CD4-positive, alpha-beta T cell treated with Interleukin-12 subunit alpha and Interleukin-12 subunit beta, for 1 hour (primary cell): ENCODE measurements around the gene GAP43.

Experiments
- DNase-seq: peaks from one replicate; pipeline ENCODE4 v3.0.0-alpha.2; 2020

The GAP43 gene, protein sequence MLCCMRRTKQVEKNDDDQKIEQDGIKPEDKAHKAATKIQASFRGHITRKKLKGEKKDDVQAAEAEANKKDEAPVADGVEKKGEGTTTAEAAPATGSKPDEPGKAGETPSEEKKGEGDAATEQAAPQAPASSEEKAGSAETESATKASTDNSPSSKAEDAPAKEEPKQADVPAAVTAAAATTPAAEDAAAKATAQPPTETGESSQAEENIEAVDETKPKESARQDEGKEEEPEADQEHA

DNA sequence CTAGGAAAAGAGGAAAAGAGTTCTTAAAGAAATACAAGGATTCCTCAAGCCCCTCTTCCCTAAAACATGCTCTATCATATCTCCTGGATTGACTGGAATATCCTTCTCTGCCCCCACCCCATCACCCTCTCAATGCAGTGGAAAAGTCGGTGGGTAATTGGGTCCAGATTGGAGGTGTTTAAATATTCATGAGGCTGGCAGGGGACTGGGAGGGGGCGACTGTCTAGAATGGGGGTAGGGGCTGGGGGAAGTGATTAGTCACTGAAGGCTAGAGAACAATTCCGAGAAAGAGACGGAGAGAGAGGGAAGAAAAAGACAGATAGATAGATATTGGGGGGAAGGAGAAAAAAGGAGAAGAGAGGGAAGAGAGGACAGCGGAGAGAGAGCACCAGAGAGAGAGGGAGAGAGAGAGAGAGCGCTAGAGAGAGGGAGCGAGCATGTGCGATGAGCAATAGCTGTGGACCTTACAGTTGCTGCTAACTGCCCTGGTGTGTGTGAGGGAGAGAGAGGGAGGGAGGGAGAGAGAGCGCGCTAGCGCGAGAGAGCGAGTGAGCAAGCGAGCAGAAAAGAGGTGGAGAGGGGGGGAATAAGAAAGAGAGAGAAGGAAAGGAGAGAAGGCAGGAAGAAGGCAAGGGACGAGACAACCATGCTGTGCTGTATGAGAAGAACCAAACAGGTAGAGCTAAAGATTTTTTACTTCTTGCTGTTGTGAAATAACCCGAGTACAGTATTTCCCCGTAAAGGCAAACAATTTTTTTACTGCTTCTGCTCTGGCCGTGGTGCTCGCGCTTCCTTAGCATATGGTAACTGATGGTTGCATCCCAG is at the start of gene GAP43:
TSS of gene GAP43 (plus strand) at position 467 of the 825 bp plus-strand sequence. CDS start at position 647, 180 bp downstream.
- no peak for DNase-seq

DNA sequence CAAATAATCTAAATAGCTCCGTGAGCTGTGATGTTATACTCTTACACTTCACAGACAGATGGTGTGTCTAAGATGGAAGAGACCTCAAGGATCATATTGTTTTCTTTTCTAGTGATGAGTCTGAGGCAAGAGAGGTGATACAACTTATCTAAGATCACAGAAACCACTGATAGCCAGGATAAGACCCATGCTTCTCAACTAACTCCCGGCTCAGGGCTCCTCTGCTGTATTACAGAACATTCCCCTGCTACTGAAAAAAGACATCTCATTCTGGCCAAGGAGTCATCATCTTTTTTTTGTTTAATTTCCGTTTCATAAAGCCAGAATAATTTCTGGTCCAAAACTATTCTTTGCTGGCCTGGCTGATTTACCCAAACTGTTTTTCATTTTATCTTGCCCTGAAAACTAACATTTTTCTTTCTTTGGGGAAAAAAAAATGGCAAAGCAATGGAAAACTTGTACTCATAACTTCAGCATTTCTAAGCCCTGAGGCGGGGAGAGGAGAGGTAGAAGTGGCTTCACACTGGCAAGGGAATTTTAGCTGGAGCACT is 46.9 kb upstream of the GAP43 start:
- no peak for DNase-seq

DNA sequence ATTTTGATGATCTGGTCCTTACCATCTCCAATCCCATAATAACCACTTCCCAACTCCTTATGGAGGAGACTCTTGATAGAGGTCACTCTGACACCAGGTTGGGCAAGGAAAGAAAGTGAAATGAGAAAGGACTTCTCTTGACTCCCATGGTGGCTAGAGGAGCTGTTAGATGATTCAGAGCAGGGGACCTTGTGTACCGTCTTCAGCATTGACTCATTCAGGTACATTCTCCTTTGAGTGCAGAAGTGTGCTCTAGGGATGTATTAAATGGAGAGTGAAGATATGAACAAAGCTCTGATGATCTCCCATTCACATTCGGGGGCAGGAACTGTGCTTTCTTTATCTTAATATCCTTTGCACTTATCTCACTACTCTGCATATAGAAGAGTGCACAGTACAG is 46.3 kb upstream of the GAP43 start:
- DNase-seq, result no peak

DNA sequence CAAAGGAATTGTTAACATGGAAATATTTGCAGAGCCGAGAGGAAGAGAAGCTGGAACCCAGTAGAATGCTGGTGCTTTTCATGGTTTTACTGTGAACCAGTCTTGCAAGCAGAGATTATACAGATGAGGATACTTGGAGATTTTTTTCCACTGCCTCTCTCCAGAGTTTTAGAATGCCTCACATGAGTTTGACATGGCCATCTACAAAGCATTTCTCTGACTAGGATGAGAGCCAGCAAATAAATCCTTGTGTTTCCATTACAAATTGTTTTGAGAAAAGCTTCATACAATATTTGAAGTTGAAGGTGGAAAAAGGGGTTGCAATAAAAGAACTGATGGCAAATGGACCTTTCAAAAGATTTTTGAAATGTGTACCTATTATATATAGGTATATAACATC is 45.0 kb upstream of the GAP43 start:
- no peak for DNase-seq

DNA sequence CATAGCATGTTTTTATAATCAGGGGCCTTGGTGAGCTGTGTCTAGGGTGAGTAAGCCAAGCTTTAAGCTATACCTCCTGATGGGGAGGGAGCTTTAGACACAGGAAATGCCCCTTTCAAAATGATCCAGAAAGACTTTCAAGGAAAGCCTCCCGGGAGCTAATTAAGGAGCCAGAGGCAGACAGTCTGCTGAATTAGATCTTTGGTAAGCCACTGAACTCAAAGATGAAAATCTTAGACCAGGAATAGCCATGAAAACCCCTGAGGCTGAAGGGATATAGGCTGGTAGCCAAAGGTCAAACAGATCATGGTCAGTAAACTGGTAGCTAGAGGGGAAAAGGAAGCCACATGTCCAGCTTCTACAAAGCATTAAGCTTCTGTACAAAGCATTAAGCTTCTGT is 42.7 kb upstream of the GAP43 start:
- DNase-seq, result no peak

DNA sequence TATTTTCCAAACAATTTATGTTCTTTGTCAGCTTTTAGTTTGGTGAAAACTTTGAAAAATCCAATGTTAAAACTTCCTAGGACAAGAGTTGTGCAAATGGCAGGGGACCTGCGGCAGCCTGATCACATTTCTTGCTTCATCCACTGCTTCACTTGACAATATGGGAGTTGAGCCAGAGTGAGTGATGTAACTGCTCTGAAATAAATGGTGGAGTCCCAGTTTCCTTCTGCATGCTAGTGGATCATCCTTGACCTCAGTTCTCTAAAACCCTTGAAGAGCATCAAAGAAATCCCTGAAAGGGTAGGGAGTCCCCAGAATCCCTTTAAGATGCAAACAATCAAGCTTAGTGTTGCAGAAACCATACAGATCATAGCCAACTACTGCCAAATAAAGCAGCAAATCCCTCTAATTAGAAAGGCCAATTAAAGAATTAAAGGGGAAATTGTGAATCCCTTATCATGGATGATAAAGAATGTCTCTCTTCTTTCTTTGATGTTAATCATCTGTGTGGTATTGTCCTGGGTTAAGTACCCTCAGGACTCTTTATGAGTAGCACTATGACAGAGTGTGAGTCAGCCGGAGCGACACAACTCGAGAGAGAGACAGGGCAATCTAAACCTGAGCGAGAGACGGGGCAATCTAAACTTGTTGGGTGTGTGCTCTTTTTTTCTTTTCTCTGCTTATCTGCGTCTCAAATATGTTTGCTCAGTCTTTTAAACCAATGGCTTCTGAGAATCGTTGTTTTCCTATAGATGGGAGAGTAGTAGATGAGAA is 41.8 kb upstream of the GAP43 start:
- no peak for DNase-seq

DNA sequence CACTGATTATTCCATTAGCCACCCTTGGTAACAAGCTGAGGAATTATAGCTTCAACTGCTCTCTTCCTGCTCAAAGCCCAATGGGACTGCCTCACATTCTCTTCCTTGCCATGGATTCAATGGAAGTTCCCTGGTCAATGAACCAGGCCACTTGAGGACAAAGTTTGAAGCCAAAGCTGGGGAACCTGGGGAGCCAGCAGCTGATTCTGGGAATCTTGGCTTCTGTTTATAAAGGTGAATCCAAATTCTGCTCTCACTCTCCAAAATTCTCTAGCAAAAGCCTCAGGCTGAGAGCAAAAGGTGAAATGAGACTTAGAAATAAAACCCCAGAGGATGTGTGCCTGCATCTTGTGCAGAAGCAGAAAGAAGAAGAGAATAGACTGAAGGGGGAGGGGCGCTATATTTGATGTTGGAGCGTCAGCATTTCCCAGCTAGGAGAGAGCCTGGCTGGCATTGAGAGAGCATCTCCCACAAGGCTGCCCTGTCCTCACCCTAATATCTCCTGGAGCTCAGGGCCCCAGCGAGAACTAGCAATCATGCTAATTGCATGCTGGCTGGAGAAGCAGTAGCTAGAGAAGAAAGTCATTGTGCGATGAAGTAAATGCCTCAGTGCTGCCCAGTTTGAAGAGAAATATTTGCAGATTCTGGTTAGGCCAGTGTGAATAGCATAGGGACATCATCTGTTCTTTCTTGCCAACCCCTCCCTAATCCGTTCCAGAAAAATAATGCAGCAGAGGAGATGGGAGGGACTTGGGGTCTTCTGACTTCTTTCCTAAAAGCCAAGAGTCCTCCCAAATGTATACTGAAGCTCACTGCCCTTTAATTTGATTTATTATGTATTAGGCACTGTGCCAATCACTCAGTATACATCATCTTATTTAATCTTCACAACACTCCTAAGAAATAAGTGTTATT is 34.9 kb upstream of the GAP43 start:
- DNase-seq, result no peak

DNA sequence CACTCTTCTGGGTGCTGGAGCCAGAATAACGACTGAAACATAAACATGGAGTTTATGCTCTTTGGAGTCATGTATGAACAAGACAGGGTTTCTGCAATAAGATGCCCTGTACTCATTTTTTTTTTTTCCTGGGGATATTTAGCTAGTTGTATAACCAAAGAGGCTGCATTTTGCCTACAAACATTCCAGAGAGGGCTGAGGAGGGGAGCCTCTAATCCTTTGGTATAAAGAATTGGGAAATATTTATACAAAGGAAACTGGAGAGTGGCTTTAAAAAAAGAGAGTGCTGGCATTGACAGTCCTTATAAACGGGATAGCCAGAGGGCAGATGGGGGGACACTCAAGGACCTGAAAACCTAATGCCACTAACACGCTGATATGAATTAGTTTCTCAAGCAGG is 32.4 kb upstream of the GAP43 start:
- DNase-seq, result no peak

DNA sequence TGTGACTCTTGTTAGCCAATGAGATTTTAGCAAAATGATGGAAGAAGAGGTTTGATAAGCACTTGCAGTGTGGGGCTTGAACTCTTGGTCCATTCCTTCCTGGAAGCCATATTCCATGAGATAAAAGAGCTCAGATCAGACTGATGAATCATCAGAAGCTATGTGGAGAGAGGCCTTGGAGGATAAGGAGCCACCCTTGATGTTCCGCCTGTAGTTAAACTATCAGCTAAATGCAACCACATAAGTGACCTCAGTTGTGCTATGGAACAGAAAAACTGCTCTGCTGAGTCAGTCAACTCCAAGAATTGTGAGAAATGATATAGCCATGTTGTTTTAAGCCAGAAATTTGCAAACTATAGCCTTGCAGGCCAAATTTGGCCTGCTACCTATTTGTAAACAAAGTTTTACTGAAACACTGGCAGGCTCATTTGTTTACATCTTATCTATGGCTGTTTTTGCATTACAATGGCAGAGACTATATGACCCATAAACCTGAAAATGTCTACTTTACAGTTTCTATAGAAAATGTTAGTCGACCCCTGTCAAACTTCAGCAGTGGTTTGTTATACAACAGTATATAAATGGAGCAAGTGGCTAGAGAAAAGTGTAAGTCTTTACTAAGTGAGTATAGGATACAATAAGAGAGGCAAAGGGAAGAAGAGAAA is 27.6 kb upstream of the GAP43 start:
- DNase-seq, result no peak

DNA sequence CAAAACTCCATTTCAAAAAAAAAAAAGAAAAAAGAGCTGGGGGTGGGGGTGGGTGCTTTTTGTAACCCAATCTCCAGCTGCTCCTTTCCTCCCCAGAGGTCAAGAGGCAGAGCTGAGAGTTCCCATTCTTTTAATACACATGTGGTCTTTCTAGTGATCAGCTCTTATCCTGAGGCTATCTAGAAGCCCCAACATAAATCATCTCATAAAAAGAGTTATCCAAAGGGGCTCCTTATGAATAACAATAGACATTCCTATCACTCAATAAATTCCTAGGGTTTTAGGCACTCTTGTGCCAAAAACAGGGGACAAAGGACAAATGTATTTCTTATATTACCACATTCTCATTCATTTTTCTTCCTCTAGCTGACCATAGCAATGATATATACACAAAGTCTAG is 25.1 kb upstream of the GAP43 start:
- no peak for DNase-seq

DNA sequence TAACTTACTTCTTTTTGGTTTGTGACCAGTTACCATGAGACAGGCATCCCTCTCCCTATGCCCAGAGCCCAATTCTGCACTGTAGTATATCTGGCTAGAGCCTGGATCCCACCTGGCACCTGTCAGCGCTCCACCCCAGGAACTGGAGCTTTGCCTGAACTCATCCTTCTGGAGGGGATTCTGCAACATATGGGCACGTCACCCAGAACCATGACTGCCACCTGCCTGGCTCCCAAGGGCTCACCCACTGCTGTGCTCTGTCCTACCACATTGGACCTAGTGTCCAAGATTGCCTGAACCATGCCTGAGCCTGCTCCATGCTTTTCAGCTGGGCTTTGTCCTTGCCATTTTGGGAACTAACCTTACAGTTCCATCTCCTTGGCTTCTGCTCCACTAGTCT is 21.1 kb upstream of the GAP43 start:
- no peak for DNase-seq

DNA sequence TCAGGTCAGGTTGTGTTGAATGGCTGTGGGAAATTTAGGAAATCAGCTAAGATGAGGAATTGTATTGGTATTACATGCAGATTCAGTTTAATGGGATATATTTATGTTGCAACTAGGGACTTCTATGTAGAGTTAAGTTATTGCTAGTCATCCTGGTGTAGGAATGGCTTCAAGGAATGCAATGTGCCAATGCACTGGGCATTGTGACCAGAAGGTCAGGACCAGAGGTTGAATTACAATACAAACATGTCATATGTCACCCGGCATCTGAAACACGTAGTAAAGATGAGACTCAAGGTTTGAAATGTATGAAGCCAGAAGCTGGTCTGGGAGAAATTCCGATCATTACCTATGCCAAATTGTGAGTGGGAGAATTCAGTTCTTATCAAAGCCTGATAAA is 11.7 kb upstream of the GAP43 start:
- DNase-seq, result no peak

DNA sequence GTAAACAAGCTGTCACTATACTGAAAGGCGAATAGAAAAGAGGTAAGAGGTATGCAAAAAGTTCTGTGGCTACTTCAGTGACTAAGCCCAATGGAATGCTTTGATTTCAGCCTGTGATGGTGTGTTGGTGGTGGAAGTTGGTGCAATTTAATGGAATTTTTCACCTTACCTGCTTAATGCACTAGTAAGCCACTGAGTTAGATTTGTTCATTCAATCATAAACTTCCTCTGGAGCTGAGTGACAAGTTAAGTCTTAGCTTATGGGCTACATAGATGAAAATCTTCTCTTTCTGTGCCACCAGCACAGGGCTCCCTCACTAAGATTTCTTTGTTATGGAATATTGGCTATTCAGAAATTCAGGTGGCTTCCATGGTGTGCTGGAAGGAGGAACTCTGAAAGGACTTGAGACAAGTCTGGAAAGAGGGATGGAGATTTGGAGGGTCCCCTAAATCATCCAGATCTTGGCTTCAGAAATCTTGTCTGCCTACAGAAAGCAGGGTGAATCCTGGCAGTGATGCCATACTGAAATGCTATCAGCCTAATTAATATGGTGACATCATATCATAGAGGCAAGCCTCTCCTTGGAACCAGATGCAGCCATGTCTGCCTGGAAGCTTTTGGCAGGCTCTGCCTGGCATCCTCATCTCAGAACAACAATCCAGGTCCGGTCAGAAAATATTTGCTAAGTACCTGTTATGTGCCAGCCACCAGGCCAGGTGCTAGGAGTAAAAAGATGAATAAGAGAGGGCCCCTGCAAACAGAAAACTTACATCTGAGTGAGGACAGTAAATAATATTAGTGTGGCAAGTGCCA is 8.1 kb upstream of the GAP43 start:
- no peak for DNase-seq

DNA sequence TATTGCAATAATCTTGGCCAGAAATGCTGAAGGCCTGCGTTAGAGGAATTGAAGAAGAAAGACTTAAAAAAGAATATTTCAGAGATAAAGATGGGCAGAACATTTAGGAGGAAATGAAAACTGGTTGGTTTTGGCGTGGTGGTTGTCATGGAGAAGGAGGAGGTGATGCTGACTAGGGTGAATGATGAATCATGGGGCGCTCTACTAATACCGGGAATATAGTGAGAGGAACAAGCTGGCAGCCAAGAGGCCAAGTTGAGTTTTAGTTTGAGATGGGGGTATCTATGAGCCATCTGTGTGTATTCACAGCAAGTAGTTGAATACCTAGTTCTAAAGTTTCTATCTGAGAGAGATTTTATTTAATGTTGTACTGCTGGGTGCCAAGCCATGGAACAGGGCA is 6.8 kb upstream of the GAP43 start:
- DNase-seq, result no peak

DNA sequence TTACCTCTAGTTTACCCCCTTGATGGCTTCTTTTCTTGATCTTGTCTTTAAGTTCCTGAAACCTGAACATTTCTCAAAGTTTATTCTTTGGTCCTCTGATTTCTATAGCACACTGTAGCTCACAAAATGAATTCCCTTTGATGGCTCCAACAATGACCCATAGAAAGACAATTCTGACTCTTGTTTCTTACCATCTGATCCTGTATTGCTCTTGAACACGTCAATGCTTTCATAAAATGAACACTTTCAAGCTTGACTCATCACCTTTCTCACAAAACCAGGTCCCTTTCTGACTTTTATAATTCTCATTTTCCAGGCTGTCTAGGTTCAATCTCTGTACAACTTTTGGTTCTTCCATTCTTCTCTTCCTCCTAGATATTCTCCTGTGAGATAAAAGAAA is 5.7 kb upstream of the GAP43 start:
- no peak for DNase-seq

DNA sequence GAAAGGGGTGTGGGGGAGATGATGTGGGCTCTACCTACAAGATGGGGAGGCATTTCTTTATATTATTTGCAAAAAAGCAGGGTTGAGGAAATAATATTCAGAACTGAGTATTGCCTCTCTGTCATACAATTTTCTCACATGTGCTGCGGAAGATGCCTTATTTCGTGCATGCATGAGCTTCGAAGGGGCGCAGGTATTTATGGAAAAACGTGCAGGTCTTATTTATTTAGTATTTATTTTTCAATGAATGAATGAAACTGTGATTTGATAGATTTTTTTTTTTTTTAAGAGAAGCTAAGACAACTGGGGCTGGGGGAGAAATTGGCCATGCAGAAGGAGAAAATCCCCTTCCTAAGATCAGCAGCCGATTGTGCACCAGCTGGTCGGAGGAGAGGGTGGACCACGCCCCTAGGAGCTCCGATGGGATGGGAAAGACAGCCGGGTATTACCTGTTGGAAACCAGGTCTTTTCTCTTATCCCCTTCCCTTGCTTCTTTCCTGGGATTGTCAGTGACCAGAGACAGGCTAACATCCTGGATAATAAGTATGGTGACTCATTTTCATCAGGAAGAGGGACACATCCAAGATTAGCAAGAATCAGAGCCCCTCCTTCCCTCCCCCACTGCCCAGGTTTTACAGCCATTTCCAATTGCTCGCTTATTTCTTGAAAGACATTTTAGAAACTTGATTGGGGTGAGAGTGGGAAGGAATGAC is 875 bp downstream of the GAP43 start:
- DNase-seq, result no peak

DNA sequence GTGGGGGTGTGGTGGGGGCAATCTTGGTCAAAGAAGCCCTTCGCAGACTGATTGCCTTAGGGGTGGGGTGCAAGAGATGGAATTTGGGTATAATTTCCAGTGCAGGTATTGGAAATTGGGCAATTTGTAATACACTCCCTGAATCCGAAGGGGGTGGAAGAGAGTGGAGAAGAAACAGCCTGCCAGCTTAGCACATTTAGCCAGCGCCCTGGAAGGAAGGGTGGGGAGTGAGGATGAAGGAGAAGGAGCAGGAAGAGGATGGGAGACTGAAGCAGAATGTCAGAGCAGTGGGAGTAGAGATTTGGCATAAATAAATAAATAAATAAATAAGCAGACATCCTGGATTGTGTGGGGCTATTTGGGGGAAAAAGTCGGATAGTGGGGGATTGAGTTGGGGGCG is 1.6 kb downstream of the GAP43 start:
- no peak for DNase-seq

DNA sequence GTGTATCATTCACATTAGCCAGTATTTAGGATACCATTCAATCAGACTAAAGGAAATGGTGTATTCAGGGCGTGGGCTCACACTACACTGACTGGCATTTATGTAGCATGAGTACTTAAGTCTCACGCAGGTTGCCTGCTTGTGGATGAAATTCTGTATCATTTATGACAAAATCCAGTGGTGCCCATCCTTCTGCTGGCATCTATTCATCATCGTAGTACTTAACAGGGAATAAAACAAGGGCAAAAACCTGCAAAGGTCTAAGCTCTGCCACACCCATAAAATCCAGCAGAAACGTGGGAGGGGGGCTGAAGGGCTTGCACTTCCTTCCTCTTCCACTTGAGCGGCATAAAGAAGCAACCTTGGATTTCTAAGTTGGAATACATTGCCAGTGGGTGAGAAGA is 2.7 kb downstream of the GAP43 start:
- no peak for DNase-seq

DNA sequence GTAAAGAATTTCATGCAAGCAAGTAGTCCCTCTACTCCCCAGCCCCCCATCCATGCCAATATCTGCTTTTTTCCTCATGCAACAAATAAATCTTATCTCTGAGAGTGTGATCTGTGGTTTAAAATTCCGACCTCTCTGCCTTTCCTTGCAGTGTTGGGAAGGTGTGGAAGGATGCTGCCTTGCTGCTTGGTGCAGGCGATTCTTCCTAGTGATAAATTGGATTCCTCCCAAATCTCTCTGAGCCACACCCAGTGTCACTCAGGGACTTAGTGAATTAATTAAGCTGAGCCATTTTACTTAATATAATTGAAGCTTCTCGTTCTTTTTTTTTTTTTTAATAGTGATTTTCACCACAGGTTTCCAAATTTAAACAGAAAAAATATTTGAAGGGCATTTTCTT is 3.4 kb downstream of the GAP43 start:
- DNase-seq, result no peak
